Ovary (tissue), 3 donors: ENCODE measurements around the gene PCSK2.

ENCODE experiments used
- POLR2A ChIP-seq: fragments of 450-650 bp; IDR thresholded peaks from one replicate; pipeline ENCODE4 v1.6.1; 2017; ENCODE audit warnings: antibody characterized with exemption, mild to moderate bottlenecking, moderate library complexity
- TF ChIP-seq, protein P1 (sequence below), 3 donors: fragments of 450-650 bp in 2 of 3; fragments of 200-600 bp in 1 of 3; IDR thresholded peaks; one replicate each; pipeline versions ENCODE4 v1.5.1 to v1.8.0; 2016 to 2022; ENCODE audit warnings: antibody characterized with exemption in 3 of 3, mild to moderate bottlenecking in 1 of 3
- donor health status: DM: no; HTN: no; CAD: no.

DNA sequence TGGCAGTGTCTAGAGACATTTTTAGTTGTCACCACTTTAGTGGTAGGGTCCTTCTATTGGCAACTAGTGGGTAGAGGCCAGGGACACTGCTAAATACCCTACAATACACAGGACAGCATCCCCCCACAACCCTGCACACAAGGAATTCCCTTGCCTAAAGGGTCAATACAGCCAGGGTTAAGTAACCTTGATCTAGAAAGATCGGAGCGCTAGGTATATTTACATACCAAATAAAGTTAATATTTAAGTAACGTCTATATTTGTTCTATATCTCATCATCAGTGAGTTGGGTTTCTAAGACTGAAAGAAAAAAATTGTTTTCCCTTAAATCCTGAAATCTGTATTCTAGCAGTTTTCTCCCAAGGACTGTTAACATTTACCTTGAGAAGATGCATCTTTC lies 288.2 kb downstream of the PCSK2 start:
- TF ChIP-seq, protein P1, sequence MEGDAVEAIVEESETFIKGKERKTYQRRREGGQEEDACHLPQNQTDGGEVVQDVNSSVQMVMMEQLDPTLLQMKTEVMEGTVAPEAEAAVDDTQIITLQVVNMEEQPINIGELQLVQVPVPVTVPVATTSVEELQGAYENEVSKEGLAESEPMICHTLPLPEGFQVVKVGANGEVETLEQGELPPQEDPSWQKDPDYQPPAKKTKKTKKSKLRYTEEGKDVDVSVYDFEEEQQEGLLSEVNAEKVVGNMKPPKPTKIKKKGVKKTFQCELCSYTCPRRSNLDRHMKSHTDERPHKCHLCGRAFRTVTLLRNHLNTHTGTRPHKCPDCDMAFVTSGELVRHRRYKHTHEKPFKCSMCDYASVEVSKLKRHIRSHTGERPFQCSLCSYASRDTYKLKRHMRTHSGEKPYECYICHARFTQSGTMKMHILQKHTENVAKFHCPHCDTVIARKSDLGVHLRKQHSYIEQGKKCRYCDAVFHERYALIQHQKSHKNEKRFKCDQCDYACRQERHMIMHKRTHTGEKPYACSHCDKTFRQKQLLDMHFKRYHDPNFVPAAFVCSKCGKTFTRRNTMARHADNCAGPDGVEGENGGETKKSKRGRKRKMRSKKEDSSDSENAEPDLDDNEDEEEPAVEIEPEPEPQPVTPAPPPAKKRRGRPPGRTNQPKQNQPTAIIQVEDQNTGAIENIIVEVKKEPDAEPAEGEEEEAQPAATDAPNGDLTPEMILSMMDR (IDR thresholded peaks at IDR 0.05) = no peak
- TF ChIP-seq POLR2A = no peak
